IPS DF 6.9 (cell line): ENCODE results near the gene ELK4.

Experiments used
- DNase-seq: peaks from one replicate; pipeline ENCODE4 v3.0.0-alpha.2; 2013; ENCODE audit warnings: low read depth, low spot score
- H3K27ac ChIP-seq: one replicate; pipeline ENCODE4 v1.5.1; 2013; ENCODE audit warnings: low read length, control low read depth
- H3K27me3 ChIP-seq: 2 replicates; pipeline ENCODE4 v1.6.1; 2013; ENCODE audit warnings: mild to moderate bottlenecking, low read length; ENCODE audit not compliant: control insufficient read depth, insufficient read depth
- H3K36me3 ChIP-seq: 2 replicates; pipeline ENCODE4 v1.6.1; 2013; ENCODE audit warnings: low read length; ENCODE audit not compliant: control insufficient read depth, insufficient read depth
- H3K4me1 ChIP-seq: 2 replicates; pipeline ENCODE4 v1.6.1; 2013; ENCODE audit warnings: low read length; ENCODE audit not compliant: control insufficient read depth, insufficient read depth
- H3K4me3 ChIP-seq: 2 replicates; pipeline ENCODE4 v1.5.1; 2013; ENCODE audit warnings: mild to moderate bottlenecking, low read length
- H3K9me3 ChIP-seq: 2 replicates; pipeline ENCODE4 v1.6.1; 2013; ENCODE audit warnings: low read length, inconsistent platforms; ENCODE audit not compliant: control insufficient read depth, insufficient read depth
- WGBS: extraction: QIAGEN DNeasy Blood & Tissue Kit; methylation state at CpG from one replicate; pipeline ENCODE4 v1.1.7; 2013; ENCODE audit warnings: mixed read lengths, missing lambda C conversion rate; ENCODE audit not compliant: insufficient read length, insufficient coverage; 5-methylcytosine and 5-hydroxymethylcytosine counted together

Gene ELK4

GRCh38 chr1:205672395-205672889, 40.6 kb upstream of the ELK4 start:
- Histone ChIP-seq H3K4me3 (no peak overlapping the region), H3K27me3 (no peaks in the 10 kb centered on the region), H3K27ac (no peak overlapping the region), H3K36me3 (no peaks in the 10 kb centered on the region), H3K9me3 (no peaks in the 10 kb centered on the region), H3K4me1 (peaks cover 32% of the 10 kb centered on the region)
- WGBS = no CpG with 5 or more reads among the region's 11 CpGs
- no peak for DNase-seq

DNA sequence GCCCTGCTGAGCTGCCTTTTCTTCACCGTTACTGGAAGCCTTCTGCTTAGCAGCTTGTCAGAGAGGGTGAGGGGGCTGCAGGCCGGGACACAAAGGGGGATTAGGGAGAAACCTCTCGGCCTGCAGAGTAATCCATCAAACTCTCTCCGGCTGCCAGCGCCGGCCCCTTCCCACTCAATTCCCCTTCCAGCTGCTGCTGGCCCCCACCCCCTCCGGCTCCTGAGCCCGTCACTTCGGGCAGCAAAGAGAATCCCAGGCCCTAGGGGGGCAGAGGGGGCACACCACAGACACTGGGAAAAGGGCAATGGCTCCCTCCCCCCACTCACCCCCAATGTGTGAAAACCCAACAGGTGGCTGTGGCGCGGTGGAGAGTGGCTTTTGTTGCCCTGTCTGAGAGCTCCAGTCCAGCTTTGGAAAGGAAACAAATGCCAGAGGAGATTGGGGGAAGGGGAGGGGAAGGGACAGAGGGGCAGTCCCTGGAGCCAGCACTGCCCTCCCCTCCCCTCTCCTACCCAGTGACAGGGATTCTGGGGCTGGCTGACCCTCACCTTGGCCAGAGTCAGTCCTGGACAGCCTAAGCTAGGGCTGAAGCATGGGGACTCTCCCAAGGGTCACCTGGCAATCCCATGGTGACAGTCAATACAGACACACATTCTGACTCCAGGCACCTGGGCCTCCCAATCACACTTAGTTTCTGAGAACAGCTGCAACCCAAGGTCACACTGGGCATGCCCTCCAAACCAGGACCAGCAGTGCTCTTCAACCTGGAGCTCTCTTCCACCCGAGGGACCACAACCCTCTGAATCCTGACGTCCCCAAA, 39.0 kb upstream of the ELK4 start:
- Histone ChIP-seq H3K4me3 (no peak overlapping the region), H3K4me1 (peaks cover 31% of the 10 kb centered on the region)

GRCh38 chr1:205670150-205670446, 38.3 kb upstream of the ELK4 start:
- no peak for DNase-seq
- Histone ChIP-seq H3K4me1 (peaks cover 29% of the 10 kb centered on the region), H3K27me3 (no peaks in the 10 kb centered on the region), H3K9me3 (no peaks in the 10 kb centered on the region), H3K27ac (no peak overlapping the region), H3K36me3 (no peaks in the 10 kb centered on the region), H3K4me3 (no peak overlapping the region)
- no CpG with 5 or more reads among the region's 5 CpGs for WGBS

More for the DNA sequence above, 39.0 kb upstream of the ELK4 start:
- no peak for DNase-seq
- Histone ChIP-seq H3K9me3 (no peaks in the 10 kb centered on the region), H3K27me3 (no peaks in the 10 kb centered on the region), H3K27ac (no peak overlapping the region), H3K36me3 (no peaks in the 10 kb centered on the region)
- no CpG with 5 or more reads among the region's 13 CpGs for WGBS

GRCh38 chr1:205669341-205670149, 37.7 kb upstream of the ELK4 start:
- Histone ChIP-seq H3K4me3 (no peak overlapping the region), H3K36me3 (no peaks in the 10 kb centered on the region), H3K27me3 (no peaks in the 10 kb centered on the region), H3K9me3 (no peaks in the 10 kb centered on the region), H3K27ac (no peak overlapping the region), H3K4me1 (peaks cover 29% of the 10 kb centered on the region)
- no CpG with 5 or more reads among the region's 20 CpGs for WGBS
- DNase-seq = no peak

DNA sequence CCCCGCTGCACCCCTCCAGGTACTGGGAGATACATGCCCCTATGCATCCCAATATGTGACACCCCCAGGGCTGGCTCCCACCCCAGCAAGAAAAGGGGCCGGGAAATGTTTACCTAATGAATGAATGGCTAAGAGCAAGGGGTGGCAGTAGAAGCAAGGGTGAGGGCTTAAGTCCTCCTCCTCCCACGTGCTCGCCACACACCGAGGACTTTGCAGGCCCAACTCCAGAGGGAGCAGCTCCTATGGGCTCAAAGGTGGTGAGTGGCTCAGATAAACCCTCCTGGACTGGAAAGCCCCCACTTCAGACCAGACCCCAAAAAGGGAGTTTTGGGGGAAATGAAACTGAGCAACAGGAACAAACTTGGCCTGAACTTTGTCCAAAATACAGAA, 37.1 kb upstream of the ELK4 start:
- Histone ChIP-seq H3K36me3 (no peaks in the 10 kb centered on the region), H3K4me3 (no peak overlapping the region), H3K9me3 (no peaks in the 10 kb centered on the region), H3K27ac (no peak overlapping the region), H3K4me1 (peaks cover 29% of the 10 kb centered on the region), H3K27me3 (no peaks in the 10 kb centered on the region)
- no peak for DNase-seq
- no CpG with 5 or more reads among the region's 5 CpGs for WGBS

DNA sequence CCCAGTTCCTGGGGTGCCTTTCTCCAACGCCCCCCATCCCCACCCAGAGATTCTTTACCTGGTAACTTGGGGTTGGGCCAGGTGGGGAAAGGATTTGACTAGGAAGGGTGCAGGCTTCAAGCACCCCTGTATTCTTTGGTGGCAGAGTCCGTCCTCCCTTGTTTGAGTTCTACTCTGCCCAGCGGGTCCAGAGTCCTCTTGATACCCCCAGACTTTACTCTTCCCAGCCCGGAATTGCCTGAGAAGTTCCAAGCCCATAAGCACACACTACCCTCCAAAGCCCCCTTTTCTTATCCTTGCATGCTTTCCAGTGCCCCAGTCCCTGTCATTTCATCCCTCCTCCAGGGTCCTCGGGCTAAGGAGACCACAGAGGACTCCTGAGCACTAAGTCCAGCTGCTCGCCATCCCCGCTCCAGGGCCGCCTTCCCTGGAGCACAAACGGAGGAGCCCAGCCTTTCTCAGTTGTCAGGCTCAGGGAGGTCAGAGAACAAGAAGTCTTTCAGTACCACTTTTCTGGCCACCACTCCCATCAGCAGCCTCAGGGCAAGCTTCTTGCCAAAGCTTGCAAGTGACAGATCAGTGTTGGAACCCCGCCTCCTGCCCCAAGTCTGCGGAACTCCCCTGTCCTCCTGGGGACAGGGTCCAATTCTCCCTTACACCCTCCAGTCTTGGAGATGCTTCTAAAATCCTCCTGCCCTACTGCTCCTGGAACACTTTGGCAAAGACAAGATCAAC, 36.3 kb upstream of the ELK4 start:
- Histone ChIP-seq H3K4me3 (no peak overlapping the region), H3K27ac (no peak overlapping the region), H3K9me3 (no peaks in the 10 kb centered on the region), H3K4me1 (peaks cover 26% of the 10 kb centered on the region), H3K27me3 (no peaks in the 10 kb centered on the region), H3K36me3 (no peaks in the 10 kb centered on the region; the same call in 1 of the 2 replicates)
- WGBS = no CpG with 5 or more reads among the region's 11 CpGs
- no peak for DNase-seq

DNA sequence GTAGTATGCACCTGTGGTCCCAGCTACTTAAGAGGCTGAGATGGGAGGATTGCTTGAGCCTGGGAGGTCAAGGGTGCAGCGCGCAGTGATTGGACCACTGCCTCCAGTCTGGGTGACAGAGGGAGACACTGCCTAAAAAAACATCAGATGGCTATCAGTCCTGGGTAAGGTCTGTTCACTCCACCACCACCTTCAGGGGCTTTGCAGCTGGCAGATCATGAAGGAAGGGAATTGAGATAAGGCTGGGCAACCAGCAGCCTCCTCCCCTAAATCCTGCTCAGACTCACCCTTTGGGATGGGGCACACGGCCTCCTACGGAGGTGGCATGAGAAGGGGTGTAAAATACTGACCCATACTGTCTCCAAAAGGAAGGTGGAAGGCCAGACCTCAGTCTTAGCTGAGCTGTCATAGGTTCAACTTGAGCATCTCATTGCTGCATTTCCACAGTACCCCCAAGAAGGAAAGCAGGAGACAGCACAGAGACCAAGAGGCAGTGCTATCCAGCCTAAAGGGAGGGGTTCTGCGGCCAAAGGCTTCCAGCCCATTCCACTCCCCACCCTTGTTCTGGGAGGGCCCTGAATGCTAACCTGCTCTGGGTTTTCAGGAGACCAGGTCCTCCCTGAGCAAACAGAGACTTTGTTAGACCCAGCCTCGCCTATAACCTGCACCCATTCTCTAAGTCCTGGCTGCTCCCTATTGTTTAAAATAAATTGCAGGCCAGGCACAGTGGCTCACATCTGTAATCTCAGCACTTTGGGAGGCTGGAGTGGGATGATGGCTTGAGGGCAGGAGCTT, 34.8 kb upstream of the ELK4 start:
- Histone ChIP-seq H3K4me3 (no peak overlapping the region), H3K9me3 (no peaks in the 10 kb centered on the region), H3K36me3 (peaks cover 3% of the 10 kb centered on the region), H3K4me1 (peaks cover 23% of the 10 kb centered on the region), H3K27ac (no peak overlapping the region), H3K27me3 (no peaks in the 10 kb centered on the region)
- no CpG with 5 or more reads among the region's 6 CpGs for WGBS
- DNase-seq = no peak

DNA sequence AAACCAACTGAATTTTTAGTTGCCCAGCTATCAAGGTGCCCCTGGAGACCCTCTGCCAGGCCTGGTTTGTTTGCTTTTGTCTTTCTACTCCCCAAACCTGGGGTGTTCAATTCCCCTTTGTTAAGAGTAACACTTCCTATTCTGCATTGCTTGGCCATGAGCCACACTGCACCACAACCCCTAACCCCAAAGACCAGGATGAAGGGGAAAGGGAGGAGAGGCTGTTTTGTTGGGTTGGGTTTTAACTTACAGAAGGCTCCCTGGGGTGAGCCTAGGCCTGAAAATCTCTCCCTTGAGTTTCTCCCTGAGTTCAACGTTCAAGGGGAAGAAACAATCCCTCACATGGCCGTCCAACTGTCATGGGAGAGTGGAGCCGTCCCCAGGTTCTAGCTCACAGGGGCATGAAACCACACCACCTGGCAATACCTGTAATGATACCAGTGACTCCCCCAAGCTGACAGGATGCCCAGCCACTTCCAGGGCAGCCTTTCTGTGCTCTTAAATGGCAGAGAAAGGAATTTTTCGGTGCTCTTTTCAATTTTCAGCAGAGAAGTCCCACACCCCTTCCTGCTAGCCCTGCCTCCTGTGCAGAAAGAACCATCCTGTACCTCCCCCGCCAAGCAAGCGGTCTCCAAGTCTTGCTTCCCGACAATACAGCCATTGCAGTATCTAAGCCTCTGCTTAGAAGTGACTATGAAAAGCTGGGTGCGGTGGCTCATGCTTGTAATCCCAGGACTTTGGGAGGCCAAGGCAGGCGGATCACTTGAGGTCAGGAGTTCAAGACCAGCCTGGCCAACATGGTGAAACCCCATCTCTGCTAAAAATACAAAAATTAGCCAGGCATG, 33.6 kb upstream of the ELK4 start:
- peaks cover 17% of the 10 kb centered on the region for H3K4me1 ChIP-seq
- peaks cover 3% of the 10 kb centered on the region for H3K36me3 ChIP-seq
- WGBS = no CpG with 5 or more reads among the region's 9 CpGs
- H3K9me3 ChIP-seq = no peaks in the 10 kb centered on the region
- H3K27me3 ChIP-seq = no peaks in the 10 kb centered on the region
- no peak overlapping the region for H3K27ac ChIP-seq
- H3K4me3 ChIP-seq = no peak overlapping the region
- no peak for DNase-seq

- Histone ChIP-seq H3K36me3 (peaks cover 3% of the 10 kb centered on the region), H3K4me1 (peaks cover 11% of the 10 kb centered on the region), H3K9me3 (no peaks in the 10 kb centered on the region), H3K4me3 (no peak overlapping the region), H3K27ac (no peak overlapping the region), H3K27me3 (no peaks in the 10 kb centered on the region)
- no CpG with 5 or more reads among the region's 19 CpGs for WGBS
- DNase-seq = no peak
Observed at GRCh38 chr1:205664399-205665017, 32.7 kb upstream of the ELK4 start.
